ENCODE measurements around the gene GBA2.

Gene GBA2

DNA sequence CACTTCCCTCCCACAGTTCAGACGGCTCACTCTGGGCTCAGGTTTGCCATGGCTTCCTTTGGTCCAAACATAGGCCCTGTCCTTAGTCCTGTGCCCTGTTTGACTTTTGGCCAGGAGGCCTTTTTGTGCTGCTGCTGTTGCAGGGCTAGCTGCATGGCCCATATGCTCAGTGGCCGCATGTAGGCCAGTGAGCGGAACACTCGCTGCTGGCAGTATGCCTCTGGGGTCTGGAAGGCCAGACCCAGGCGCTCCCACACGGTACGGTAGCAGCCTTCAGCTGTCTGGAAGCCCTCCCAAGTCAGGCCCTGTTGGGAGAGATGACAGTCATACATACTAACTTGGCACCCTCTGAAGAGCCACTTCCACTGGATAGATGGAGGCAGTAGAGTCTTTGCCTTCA, 11.9 kb downstream of the GBA2 start:
- no peak for DNase-seq

DNA sequence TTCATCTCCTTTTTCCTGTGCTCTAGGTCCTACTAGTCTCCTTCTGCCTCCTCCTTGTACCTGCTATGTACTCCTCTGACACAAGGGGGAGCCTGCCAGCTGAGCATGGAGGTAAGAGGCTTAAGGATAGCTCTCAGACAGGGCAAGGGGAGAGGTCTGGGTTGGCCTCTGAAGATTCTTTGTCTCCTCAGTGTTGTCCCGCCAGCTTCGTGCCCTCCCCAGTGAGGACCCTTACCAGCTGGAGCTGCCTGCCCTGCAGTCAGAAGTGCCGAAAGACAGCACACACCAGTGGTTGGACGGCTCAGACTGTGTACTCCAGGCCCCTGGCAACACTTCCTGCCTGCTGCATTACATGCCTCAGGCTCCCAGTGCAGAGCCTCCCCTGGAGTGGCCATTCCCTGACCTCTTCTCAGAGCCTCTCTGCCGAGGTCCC, 12.8 kb downstream of the GBA2 start:
- no peak for DNase-seq

DNA sequence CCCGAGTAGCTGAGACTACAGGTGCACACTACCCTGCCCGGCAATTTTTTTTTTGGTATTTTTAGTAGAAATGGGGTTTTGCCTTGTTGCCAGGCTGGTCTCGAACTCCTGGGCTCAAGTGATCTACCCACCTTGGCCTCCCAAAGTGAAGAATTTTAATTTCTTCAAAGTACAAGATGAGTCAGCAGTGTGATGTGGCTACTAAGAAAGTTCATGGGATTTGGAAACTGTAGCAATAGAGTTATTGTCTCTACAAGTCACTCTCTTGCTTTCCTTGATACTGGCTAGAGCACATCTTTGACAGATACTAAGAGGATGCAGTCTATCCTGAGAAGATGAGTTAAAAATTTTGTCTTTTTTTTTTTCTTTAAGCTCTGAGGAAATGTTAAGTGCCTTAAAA, 14.9 kb downstream of the GBA2 start:
- DNase-seq, result no peak

DNA sequence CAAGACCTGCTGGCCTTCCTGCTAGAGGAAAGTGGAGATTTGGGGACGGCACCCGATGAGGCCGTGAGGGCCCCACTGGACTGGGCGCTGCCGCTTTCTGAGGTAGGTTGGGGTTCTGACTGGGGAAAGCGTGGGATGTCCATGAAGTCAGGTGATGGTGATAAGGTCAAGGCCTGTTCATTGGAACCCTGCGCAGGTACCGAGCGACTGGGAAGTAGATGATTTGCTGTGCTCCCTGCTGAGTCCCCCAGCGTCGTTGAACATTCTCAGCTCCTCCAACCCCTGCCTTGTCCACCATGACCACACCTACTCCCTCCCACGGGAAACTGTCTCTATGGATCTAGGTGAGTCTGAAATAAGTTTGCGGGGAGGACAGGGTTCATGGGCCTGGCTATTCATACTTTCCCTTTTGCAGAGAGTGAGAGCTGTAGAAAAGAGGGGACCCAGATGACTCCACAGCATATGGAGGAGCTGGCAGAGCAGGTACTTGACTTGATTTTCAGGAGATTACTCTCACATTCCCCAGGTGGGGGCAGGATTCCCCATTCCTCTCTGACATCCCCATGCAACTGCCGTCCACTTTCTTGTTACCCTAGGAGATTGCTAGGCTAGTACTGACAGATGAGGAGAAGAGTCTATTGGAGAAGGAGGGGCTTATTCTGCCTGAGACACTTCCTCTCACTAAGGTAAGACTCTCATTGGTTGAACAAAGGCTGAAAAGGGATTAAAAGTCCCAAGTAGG, 16.1 kb downstream of the GBA2 start:
- peak; percentile 28 for DNase-seq

DNA sequence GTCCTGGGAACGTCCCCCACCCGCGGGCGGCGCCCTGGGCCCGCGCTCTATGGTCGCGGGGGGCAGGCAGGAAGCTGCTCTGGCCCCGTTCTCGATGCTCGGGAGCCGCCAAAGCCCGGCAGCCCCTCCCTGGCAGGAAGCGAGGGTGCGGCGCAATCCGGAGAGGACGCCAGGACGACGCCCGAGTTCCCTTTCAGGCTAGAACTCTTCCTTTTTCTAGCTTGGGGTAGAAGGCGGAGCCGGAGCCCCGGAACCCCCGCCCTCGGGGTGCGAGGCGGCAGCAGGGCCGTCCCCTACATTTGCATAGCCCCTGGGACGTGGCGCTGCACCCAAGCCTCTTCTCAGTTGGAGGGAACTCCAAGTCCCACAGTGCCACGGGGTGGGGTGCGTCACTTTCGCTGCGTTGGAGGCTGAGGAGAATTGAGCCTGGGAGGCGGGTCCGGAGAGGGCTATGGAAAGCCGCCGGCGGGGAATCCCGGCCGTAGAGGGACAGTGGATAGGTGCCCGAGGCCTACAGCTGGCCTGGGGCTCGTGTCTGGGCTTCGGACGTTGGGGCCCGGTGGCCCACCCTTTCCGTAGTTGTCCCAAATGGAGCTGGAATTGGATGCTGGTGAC, 16.7 kb downstream of the GBA2 start, which contains the start of the genes CREB3 and TLN1:
Gene CREB3 (plus strand): TSS at position 482 of the 615 bp plus-strand sequence. CDS start 107 bp downstream, at position 589.
Gene TLN1 (minus strand): TSS at position 11 of the 615 bp plus-strand sequence. CDS start 6,501 bp downstream, outside the sequence.
- peak; percentile 95 for DNase-seq

DNA sequence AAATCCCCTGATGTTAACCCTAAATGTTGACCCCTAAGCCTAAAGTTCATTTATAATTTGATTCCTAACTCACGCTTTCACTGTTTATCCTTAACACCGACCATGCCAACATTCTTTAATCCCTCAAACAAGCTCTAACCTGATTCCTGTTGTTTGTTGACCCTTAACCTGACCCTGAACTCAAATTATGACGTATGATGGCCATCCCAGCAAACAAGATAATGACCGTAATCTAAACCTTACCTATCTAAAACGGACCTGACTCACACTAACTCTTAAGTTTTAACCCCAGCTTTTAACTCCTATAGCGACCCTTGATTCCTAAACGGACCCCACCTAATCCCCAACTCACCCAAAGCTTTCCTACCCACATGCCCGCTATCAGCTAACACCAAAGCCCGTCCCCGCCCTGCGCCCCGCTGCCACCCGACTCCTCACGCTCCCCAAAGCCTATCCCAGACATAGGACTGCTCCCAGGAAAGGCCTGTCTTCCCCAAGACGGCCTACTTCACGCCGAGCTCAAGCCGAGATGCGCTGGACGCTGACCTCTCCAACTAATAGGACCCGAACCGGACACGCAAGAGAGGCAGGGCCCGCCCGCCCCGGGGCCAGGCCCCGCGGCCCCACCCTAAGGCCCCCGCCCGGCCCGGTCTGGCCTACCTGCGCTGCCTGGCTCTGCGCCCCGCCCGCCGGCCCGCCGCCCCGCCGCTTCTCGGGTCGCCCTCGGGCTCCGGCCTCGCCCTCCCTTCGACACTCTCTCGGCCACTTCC, 17.4 kb downstream of the GBA2 start:
- no peak for DNase-seq

DNA sequence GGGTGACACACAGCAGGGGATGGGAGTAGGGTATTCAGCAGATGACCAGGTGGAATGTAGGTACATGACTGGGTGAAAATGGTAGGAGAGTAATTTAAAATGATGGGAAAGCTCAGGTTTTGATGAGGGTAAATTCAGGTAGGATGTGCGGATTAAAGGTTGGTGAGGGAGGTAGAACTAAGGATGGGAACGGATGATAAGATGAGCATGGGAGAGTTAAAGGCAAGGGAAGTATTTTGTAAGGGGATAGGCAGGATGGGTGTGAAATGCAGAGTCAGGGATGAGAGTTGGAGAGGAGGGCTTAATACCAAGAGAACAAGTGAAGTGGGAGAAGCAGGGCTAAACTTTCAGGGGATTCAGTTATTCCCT, 18.6 kb downstream of the GBA2 start:
- no peak for DNase-seq

DNA sequence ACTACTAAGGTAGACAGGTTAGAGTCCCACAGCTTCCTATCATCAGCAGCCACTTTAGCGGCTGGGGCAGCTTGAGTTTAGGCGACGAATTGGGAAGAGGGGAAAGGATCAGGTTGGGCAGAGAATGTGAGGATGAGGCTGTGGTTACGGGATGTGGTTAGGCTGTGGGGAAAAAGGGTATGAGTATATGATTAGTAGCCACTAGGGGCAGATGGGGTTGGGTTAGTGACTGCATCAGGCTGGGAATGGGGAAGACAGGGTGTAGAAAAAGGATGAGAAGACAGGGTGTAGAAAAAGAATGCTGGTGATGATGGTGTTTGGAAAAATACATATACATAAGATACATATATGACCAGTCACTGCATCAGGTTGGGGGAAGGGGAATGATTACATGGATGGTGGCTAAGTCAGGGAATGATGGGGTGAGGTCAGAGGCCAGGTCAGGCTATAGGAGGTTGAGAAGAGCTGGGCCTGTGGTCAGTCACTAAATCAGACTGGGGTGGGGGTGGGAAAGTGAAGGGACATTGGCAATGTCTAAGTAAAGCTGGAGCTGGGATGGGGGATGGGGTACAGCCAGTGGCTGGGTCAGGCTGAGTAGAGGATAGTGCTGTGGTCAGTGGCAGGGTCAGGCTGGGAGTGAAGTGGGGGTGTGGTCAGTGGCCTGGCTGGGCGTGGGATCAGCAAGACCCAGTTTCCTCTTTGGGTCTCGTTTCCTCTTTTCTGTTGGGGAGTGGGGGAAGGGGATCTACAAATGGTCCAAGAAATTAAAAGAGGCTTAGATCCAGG, 19.1 kb downstream of the GBA2 start:
- no peak for DNase-seq

DNA sequence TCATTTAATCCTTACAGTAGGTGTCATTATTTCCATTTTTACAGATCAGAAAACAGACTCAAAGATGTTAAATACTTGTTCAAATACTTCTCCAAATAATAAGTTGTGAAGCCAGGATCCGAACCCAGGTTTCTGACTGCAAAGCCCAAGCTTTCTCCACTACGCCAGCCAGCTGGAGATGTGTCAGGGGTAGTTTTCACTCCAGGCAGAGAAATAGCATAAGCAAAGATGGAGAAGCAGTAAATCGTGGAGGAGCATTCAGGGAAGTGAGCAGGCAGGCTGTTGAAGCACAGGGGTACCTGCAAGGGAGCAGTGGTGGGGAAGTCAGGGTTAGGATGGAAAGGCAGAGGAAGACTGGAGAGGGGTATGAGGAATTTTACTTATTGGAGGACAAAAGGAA, 19.9 kb downstream of the GBA2 start:
- DNase-seq, result no peak

DNA sequence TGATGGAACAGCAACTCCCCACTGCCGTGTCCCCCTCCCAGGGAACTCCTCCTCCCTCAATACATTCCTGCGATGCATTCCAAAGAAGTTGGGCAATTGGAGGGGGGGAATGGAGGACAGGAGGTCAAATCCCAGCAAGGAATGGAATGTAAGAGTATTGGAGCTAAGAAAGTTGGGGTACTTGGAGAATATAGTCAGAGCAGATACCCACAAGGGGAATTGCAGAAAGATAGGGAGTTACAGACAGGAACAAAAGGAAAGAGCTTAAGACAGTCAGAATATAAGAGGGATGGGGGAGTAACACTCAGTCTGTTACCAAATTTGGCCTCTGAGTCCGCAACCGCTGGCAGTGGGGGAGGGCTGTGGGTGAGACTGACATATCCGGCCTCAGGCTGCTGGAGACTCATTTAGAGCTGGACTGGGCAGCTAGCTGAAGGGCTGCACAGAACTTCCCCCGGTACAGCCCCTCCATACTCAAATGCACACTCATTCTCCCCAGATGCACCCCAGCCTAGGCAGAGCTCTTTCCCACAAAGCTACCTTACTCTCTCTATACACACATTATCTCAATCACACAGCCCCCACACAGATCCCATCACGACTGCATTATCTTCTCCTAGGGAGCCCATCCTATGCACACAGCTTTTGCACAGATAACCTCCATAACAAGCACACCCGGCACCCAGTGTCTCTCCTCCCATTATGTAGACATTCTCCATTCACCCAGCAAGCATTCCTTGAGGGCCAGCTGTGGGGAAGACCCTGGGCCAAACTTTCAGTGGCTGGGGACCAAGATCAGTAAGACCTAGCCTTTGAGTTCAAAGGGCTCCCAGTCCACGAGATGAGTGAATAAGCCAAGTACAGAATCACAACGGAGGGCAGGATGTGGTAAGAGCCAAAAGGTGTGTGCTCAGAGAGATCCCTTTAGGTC, 20.7 kb downstream of the GBA2 start:
- no peak for DNase-seq

DNA sequence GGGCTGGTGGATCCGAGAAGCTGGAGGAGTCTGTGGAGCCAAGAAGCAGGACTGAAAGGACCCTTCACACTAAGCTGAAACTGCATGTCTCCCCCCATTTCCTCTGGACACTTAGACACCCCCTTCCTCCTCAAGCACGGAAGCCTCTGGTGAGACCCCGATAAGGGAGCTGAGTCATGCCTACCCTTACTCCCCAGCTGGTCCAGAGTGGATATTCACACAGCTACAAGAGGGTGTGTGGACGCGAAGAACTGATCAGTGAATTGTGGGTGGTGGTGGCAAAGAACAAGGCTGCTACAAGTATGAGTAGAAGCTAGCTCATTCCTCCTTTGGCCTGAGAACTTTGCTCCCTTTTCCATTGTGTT, 21.4 kb downstream of the GBA2 start:
- no peak for DNase-seq

DNA sequence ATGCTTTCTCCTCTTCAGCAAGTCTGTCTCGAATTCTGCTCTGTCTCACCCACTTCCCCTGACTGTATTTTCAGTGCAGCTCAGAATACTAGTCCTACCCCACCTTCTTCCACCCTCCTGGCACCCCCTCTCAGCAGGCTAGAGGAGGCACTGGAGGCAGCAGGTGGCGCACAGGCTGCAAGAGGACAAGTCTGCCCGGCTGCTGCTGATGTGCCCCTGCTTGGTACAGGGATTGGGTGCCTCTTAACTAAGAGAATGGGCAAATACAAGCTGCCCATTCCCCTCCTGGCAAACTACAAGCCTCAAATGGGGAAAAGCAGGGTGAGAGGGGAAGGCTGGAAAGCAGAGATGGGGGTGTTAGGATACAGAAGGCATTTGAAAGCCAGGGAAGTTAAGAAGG, 22.1 kb downstream of the GBA2 start:
- DNase-seq, result no peak

DNA sequence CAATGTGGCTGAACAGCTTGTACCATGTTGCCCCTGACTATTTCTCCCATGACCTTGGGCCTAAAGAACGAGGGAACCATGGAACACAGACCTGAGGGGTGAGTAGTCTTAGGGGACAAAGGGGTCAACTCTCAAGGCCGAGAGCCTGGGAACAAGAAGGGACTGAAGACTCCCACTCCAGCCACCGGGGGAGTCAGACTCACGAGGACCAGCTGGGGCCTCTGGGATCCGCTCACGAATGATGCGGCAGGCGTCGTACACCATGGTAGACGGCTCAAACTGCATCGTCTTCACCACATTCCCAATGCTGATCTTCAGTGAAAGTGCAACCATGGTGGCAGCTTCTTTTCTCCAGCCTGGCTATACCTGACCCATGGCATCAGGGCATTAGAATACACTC, 23.7 kb downstream of the GBA2 start:
- DNase-seq, result no peak

DNA sequence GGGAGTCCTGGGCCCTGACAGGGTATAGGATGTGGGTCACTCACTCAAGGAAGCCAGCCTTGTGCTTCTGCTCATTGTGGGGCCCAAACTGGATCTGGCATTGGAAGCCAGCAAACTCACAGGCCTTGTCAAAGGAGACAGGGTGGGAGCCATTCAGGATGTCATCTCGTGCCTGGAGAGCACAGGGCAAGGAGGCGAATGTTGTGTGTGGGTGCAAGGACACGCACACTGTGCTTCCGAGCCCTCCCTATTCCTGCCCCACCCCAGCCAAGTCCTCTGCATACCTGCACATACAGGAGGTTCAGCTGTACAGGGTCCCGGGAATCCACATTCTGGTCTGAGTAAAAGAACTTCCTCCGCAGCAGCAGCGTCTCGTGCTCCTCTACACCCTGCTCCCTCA, 25.1 kb downstream of the GBA2 start:
- DNase-seq, result no peak

DNA sequence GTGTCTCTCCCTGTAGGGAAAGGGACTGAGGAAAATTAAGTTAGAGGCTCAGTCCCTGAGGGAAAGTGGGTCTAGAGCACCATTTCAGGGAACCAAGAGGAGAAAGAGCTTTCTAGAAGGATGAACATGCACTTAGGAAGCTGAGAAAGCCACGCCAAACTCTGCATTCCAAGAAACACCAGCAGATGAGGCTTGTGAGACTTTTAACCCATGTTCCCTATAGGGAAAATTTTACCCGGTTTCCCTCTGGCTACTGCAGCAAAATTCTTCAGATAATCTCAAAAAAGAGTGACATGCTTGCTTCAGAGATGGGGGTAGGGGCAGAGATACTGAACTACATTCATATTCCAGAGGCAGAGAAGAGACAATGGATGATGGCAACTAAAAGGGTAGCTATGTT, 25.6 kb downstream of the GBA2 start:
- DNase-seq, result no peak

DNA sequence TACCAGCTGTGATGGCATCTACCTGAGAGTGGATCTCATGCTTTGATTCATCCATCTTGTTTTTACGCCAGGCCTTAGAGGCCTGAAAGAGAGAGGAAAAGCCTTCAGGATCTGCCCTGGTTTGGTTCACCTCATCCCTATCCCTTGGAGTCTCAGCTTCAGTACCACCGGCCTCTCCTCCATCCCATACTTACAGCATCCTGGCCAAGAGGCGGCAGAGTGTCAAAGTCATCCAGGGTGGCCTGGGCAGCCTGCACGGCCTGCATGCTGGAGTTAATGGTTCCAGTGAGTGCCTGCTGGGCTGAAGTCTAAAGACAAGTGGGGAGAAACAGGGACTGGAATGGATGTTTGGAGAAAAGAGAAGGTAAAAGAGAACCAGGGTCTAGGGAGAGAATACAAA, 29.5 kb downstream of the GBA2 start:
- DNase-seq, result no peak

DNA sequence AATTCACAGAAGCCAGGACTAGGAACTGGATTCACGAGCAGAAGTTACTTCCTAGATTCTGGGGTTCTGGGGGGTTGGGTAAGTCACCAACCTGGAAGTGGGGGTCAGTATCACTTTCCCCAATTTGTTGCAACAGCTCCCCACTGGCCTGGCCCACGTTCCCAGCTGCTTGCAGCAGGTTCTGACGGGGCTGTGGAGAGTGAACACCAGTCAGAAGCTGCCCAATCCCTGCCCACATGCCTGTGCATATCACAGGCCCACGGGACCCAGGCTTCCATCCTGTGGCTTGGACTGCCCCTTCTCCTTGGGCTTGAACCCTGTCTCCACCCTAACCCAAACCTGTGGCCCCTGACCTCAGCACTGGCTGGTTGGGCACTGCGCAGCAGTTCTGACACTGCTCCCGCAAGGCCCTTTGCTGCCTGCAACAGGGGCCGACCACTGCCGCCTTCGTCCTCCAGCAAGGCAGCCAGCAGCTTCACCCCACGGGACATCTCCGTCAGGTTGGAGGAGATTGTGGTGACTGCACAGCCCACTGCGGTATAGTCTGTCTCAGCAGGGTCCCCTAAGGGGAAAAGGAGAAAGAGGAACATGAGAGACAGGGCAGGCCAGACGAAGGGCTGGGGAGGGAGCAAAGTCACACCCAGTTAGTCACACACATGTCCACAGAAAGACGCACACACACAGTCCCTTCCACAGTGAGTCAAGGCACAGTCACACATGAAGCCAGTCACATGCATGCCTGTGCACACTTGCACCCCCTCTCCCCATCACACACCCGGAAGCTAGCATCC, 30.1 kb downstream of the GBA2 start:
- DNase-seq, result no peak

DNA sequence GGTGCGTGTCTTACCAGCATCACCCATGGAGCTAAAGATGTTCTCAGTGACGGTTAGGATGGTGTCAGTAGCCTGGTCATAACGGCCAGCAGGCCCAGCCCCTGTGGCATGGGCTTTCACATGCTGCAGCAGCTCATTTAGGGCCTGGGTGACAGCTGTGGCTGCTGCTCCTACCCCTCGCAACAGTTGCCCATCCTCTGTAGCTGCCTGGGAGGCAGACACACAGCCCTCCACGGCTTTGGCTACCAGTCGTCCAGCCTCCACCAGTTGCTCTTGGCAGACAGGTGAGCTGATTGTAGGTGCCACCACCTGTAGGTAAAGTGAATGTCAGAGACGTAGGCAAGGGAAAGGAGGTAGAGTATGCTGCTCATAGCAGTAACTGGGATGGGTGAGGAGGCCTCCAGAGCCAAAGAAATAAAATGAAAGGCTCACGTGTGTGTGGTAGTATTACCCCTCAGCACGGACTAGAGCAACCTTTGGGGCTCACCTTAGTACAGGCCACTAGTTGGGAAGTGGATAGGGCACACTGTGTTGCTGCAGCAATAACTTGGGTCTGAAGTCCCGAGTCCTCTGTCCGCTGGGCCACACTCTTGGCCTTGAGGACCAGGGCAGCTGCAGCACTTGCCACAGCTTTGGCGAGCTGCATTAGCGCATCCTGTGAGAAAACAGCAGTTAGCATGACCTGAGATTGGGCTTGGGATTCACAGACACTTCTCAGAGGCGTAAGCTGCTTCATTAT, 31.7 kb downstream of the GBA2 start:
- no peak for DNase-seq

DNA sequence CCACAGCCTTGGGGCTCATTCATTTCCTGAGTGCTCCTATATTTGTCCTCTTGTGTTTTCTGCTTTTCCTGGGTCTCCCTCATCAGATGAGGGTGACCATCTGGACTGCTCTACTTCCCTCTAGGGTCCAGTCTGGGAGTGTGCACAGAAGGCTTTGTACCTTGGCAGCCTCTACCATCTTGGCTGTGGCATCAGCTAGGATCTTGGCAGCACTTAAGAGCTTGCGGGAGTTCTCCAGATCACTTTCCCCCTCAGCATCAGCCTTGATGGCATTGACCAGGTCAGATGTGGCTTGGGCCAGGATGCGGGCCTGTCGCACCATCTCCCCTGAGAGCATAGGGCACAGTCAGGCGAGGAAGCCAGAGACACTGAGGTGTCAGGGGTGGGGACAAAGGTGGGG, 32.8 kb downstream of the GBA2 start:
- DNase-seq, result no peak

DNA sequence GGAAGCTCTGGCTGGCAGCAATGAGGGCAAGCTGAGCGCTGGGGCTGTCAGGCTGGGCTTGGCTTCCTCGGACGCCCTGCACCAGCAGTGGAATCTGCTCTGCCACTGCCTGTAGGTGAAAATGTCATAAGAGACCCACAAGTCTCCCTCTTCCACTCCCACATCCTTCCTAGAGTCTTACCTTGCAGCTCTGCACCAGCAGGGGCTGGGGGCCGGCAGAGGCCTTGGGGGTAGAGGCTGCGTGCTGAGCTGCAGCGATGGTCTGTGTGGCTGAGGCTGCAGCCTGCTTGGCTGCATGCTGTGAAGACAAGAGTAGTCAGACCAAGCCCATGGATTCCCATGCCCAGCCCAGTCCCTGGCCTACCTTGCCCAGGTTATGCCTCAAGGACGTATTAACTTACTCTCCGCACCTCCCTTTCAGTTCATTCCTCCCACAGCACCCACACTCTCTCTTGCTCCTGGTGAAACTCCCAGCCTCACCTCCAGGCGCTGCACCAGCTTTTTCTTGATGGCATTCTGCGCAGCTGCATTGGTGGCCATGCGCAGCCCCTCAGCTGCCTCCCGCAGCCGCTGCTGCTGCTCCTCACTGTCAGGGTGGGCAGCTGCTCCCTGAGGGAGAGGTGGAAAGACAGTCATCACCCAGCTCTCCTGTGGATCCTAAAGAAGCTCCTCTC, 34.3 kb downstream of the GBA2 start:
- no peak for DNase-seq
